CMK (cell line): ENCODE measurements around the gene RNPC3.
"Not testable (repeated sequence)": the region's sequence is repeated elsewhere in the genome, so short reads cannot be mapped to it uniquely, and the experiment has no call there.

Experiments used
- DNase-seq: peaks from one replicate; pipeline ENCODE4 v3.0.0-alpha.2; 2010; ENCODE audit warnings: low read depth

Gene RNPC3

DNA sequence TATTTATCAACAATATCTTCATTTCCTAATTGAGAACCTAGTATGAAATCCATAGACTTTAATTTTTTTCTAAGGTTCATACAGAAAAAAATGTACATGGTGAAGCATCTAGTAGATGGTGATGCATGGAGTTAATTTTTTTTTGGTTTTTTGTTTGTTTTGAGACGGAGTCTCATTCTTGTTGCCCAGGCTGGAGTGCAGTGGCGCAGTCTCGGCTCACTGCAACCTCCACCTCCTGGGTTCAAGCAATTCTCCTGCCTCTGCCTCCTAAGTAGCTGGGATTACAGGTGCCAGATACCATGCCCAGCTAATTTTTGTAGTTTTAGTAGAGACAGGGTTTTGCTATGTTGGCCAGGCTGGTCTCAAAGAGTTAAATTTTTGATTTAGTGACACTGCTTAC lies 35.6 kb downstream of the RNPC3 start:
- DNase-seq: not testable (repeated sequence)

DNA sequence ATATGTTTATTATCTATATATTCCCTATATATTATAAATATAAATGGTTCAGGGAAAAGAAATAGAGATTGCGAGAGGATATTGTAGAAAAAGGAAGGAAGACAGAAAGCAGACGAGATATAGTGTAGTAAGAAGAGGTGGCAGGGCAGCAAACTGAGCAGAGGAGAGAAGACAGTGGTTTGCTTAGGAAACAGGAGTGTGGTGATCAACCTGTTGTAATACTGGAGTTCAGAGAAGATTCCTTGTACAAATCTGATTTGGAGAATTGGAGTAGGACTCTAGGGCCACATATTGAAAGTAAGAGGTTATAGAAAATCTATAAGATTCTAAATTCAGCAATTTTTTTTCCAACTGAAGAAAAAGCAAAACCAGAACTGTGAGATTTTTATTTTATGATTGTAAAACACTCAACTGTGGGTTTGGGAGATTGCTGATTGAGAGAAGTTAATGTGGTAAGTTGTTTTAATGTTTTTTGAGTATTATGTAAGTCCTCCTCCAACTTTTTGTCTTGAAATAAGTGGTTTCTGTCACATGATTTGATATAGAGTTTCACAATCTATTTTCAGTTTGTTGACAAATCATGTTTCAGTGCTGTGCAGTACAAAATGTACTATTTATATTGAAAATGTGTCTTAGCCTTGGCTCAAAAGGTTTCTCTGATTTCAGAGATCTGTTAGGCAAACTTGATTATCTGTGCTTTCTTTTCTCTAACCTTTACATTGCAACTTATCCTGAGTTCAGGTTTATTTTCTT lies 36.3 kb downstream of the RNPC3 start:
- DNase-seq: no peak

DNA sequence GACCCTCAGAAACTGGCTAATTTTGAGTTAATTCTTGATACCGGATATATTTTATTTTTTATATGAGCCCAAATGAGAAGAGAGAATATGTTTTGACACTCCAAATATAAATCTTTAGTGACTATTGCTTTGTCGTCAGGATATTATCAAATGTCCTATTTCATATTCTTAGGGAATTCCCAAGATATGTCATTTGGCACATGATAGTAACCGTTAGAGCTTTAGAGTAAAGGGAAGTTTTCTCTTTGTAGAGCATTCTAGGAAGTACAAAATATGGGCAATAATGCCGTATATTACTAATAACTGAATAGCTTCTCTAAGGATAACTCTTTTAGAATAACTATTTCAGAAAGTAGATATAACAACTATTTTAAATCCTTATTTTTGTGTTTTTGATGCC lies 37.6 kb downstream of the RNPC3 start:
- DNase-seq: no peak

DNA sequence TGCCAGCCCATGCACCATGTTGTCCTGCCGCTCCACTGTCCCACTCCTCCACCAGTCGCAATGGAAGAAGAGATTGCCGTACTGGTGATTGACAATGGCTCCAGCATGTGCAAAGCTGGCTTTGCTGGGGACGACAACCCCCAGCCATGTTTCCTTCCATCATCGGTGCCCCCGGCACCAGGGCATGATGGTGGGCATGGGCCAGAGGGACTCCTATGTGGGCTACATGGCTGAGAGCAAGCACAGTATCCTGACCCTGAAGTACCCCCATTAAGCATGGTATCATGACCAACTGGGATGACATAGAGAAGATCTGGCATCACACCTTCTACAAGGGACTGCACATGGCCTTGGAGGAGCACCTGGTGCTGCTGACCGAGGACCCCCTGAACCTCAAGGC lies 44.0 kb downstream of the RNPC3 start:
- DNase-seq: no peak

DNA sequence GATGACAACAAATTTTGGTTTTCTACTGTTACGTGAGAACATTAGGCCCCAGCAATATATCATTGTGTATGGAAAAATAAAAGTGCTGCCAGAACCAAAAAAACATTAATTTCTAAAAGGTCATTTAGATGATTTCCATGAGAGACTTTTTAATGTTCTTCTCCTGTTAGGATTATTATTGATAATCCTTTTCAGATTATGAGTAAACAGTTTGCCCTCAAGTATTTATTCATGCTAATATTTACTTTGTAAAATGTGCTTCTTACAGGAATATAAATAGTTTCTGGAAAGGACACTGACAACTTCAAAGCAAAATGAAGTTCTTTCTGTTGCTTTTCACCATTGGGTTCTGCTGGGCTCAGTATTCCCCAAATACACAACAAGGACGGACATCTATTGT lies 45.8 kb downstream of the RNPC3 start, which contains the start of gene AMY2B:
AMY2B (plus strand) TSS at position 301 of the 400 bp plus-strand sequence; CDS start at position 315, 14 bp downstream.
- DNase-seq: not testable (repeated sequence)

DNA sequence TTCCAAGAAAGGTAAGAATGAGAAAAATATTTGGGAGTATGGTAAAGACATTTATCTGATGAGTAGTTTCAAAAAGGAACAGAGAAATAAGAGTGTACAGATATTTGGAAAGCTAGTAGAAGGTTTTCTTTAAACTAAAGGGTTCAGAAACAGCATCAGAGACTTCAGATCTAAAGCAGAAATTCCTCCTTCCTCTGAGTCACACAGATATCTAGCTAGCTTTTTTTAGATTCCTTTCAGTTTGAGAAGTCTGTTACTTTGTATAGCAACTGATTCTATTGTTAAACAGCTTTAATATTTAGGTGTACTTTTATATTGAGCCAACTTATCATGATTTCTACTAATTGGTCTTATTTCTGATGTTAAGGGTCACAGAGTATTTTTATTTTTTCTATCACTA lies 50.6 kb downstream of the RNPC3 start:
- no peak for DNase-seq

DNA sequence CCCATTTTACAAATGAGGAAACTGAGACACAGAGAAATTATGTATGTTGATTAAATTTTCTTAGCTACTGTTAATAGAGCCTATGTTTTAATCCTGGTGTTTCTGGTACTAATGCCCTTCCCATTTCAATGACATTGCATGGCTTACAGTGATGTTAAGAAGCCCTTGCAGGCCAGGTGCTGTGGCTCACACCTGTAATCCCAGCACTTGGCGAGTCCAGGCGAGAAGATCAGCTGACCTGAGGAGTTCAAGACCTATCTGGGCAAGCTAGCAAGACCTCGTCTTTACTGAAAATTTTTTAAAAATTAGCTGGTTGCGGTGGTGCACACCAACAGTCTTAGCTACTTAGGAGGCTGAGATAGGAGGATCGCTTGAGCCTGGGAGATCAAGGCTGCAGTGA lies 51.3 kb downstream of the RNPC3 start:
- DNase-seq: not testable (repeated sequence)

DNA sequence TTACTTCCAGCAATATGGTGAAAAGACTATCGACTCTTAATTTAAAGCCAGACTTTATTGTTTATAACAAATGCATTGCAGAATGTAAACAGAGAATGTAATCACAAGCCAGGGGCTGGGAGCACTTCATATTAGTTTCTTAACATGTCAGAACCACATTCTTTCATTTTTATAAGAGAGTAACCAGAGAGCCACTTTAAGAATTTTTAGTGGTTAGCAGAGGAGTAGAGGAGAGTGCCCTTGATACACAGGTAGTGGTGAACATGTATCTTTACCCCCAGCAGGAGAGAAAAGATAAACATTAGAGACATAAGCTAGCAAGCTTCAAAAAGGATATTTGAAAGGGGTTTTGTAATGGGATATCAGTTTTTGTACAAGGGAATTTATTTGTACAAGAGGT lies 57.0 kb downstream of the RNPC3 start:
- no peak for DNase-seq

DNA sequence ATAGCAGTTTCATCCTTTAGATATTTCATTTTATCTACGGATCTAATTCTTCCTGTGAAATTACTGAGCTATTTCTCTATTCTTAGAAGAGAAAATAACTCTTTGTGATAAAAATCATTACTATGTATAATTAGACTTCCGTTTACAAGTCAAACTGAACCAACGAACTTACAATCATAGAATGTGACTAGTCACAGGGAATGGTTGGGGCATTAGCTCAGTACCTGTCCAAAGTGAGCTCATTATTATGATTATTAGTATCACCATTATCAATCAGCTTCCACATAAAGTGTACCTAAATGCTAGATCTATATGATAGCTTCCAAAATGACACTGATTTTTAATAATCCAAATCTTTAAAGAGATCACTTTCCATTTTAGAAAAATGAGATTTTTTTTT lies 58.4 kb downstream of the RNPC3 start:
- no peak for DNase-seq

DNA sequence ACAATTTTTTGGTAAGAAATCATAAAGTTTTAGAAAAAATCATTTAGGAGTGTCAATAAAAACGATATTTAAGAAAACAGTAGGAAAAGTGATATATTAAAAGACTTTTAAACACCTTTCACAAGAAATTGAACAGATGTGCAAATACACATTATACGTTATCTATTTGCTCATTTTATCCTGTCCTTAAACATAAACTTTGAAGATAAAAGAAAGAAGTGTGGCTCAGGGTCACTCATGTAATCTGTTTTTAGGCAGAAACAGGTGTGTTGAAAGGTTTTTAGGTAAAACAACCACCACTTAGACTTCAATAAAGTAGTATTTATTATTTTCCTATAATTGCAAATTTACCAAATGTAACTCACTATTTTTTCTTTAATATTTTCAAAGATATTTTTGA lies 59.0 kb downstream of the RNPC3 start:
- no peak for DNase-seq

DNA sequence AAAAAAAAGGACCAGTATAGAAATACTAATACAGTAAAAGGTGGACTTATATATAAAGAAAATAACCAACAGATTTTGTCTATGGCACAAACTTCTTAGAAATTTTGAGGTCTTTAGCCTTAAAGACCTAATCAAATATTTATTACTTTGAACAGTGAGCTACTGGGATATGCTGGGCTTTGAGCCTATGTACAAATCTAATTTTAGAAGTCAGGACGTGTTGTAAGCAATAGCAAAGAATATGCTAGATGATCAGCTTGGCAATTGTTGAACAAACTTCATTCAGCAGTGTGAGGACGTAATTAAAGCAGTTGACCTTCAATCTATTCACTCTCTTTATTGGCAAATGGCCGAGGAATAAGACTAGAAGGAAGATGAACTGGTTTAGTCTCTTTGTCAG lies 77.2 kb downstream of the RNPC3 start:
- DNase-seq: not testable (repeated sequence)
